Activated T-helper 1 cell treated with anti-CD3 and anti-CD28 coated beads, Interleukin-12 subunit alpha, Interleukin-12 subunit beta, Interleukin-2, Interleukin-4 antibody, amounts not matched to agents 30 ng/mL and 10 ng/mL and 1 ng/mL, durations not matched to agents 14 hours and 24 hours and 36 hours (primary cell): ENCODE measurements around the gene MYCL. TPM values are rescaled to one million over a fixed set of nuclear protein-coding genes. Genes with fewer than 3 reads are reported as not detected.
"Not testable (repeated sequence)": the region's sequence is repeated elsewhere in the genome, so short reads cannot be mapped to it uniquely, and the experiment has no call there.

Experiments used
- DNase-seq: peaks from one replicate; pipeline ENCODE4 v3.0.0; 2021; ENCODE audit warnings: low spot score
- H3K27ac Mint-ChIP-seq: one replicate; pipeline ENCODE4 v1.8.0; 2021; ENCODE audit warnings: mild to moderate bottlenecking, mixed read lengths
- H3K27me3 Mint-ChIP-seq: one replicate; pipeline ENCODE4 v1.8.0; 2022; ENCODE audit warnings: mild to moderate bottlenecking, moderate library complexity, mixed read lengths; ENCODE audit not compliant: insufficient read depth
- H3K36me3 Mint-ChIP-seq: one replicate; pipeline ENCODE4 v1.8.0; 2021; ENCODE audit warnings: low read depth, mixed read lengths
- H3K4me1 Mint-ChIP-seq: one replicate; pipeline ENCODE4 v1.8.0; 2021; ENCODE audit warnings: low read depth, mixed read lengths
- H3K4me3 Mint-ChIP-seq: one replicate; pipeline ENCODE4 v1.8.0; 2021; ENCODE audit warnings: mild to moderate bottlenecking, moderate library complexity, mixed read lengths
- H3K9me3 Mint-ChIP-seq: one replicate; pipeline ENCODE4 v1.8.0; 2021; ENCODE audit warnings: mixed read lengths
- intact Hi-C: fragments of 100-400 bp; cut with micrococcal nuclease; formaldehyde crosslinking; loops from one replicate; pipeline ENCODE4 v1.15.1; 2024
- total RNA-seq: library from RNA; stranded (reverse); gene quantifications from 2 replicates; pipeline ENCODE4 v1.2.3, GENCODE V29; 2022

Gene MYCL
- total RNA-seq, 1 donor from 2014 or later: 0.62 TPM

DNA sequence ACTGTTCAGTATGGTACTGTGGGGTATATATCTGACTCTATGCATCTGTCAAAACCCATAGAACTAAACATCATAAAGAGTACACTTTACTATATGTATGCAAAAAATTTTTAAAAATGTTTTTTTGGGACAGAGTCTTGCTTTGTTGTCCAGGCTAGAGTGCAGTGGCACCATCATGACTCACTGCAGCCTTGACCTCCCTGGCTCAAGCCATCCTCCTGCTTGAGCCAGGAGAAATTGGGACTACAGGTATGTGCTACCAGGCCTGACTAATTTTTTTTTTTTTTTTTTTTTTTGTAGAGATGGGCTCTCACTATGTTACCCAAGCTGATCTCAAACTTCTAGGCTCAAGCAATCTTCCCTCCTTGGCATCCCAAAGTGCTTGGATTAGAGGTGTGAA is 29.9 kb downstream of the MYCL start:
- Mint-ChIP-seq H3K4me3 (no peak overlapping the region), H3K27me3 (no peaks in the 10 kb centered on the region), H3K27ac (no peak overlapping the region), H3K36me3 (peaks cover 11% of the 10 kb centered on the region), H3K9me3 (no peaks in the 10 kb centered on the region), H3K4me1 (peaks cover 14% of the 10 kb centered on the region)
- intact Hi-C loops: no loop called here
- no peak for DNase-seq

GRCh38 chr1:39871043-39871442 is 30.7 kb downstream of the MYCL start:
- H3K9me3 Mint-ChIP-seq, H3K27me3 Mint-ChIP-seq, intact Hi-C loops, DNase-seq, H3K4me3 Mint-ChIP-seq, H3K27ac Mint-ChIP-seq: not testable (repeated sequence)
- H3K4me1 Mint-ChIP-seq: peaks cover 14% of the 10 kb centered on the region
- peaks cover 11% of the 10 kb centered on the region for H3K36me3 Mint-ChIP-seq

GRCh38 chr1:39869538-39870112 is 32.1 kb downstream of the MYCL start:
- H3K4me1 Mint-ChIP-seq, H3K27me3 Mint-ChIP-seq, intact Hi-C loops, H3K27ac Mint-ChIP-seq, H3K4me3 Mint-ChIP-seq, H3K9me3 Mint-ChIP-seq, DNase-seq: not testable (repeated sequence)
- peaks cover 17% of the 10 kb centered on the region for H3K36me3 Mint-ChIP-seq

DNA sequence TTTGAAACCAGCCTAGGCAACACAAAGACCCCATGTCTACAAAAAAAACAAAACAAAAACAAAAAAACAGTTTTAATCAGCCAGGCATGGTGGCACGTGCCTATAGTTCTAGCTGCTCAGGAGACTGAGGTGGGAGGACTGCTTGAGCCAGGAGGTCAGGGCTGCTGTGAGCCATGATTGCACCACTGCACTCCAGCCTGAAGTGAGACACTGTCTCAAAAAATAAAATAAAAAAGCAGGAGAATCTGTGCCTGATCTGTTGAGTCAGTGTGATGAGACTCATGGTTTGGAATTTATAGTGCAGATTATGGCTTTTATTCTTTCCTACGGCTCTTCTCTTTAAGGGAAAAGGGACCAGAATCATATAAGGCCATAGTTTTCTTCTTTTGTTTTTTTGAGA is 35.0 kb downstream of the MYCL start:
- Mint-ChIP-seq H3K27me3 (no peaks in the 10 kb centered on the region), H3K36me3 (peaks cover 18% of the 10 kb centered on the region), H3K27ac (no peak overlapping the region), H3K9me3 (no peaks in the 10 kb centered on the region), H3K4me3 (no peak overlapping the region), H3K4me1 (no peaks in the 10 kb centered on the region)
- intact Hi-C loops: no loop called here
- DNase-seq: no peak

DNA sequence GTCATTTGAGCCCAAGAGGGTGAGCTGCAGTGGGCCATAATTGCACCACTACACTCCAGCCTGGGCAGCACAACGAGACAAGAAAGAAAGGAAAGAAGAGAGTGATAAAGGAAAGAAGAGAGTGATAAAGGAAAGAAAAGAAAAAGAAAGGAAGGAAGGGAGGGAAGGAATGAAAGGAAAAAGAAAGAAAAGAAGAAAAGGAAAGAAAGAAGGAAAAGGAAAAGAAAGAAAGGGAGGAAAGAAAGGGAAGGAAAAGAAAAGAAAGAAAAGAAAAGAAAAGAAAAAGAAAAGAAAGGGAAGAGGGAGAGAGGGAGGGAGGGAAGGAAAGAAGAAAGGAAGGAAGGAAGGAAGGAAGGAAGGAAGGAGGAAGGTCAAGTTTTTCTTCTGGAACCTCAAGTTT is 36.0 kb downstream of the MYCL start:
- Mint-ChIP-seq H3K27me3 (no peaks in the 10 kb centered on the region), H3K4me1 (no peaks in the 10 kb centered on the region), H3K9me3 (no peaks in the 10 kb centered on the region), H3K27ac (peak overlapping the region; percentile 16), H3K36me3 (peaks cover 23% of the 10 kb centered on the region), H3K4me3 (no peak overlapping the region)
- DNase-seq: no peak
- intact Hi-C loops: no loop called here

DNA sequence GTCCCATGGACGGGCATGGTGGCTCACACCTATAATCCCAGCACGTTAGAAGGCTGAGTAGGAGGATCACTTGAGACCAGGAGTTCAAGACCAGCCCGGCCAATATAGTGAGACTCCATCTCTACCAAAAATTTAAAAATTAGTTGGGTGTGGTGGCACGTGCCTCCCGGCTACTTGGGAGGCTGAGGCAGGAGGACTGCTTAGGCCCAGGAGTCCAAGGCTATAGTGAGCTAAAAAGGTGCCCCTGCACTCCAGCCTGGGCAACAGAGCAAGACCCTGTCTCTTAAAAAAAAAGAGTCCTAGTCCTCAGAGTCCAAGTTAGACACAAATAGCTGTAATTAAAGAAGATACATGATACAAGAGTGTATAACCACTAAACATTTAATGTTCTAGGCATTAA is 38.5 kb downstream of the MYCL start:
- no peak overlapping the region for H3K27ac Mint-ChIP-seq
- H3K4me3 Mint-ChIP-seq: no peak overlapping the region
- no peaks in the 10 kb centered on the region for H3K9me3 Mint-ChIP-seq
- no peaks in the 10 kb centered on the region for H3K4me1 Mint-ChIP-seq
- no peaks in the 10 kb centered on the region for H3K27me3 Mint-ChIP-seq
- no peak for DNase-seq
- intact Hi-C loops: no loop called here
- peaks cover 18% of the 10 kb centered on the region for H3K36me3 Mint-ChIP-seq

GRCh38 chr1:39861003-39861402 is 40.7 kb downstream of the MYCL start:
- Mint-ChIP-seq H3K4me3 (no peak overlapping the region), H3K4me1 (no peaks in the 10 kb centered on the region), H3K27ac (no peak overlapping the region), H3K27me3 (no peaks in the 10 kb centered on the region), H3K9me3 (no peaks in the 10 kb centered on the region), H3K36me3 (peaks cover 18% of the 10 kb centered on the region)
- no peak for DNase-seq
- intact Hi-C loops: no loop called here

DNA sequence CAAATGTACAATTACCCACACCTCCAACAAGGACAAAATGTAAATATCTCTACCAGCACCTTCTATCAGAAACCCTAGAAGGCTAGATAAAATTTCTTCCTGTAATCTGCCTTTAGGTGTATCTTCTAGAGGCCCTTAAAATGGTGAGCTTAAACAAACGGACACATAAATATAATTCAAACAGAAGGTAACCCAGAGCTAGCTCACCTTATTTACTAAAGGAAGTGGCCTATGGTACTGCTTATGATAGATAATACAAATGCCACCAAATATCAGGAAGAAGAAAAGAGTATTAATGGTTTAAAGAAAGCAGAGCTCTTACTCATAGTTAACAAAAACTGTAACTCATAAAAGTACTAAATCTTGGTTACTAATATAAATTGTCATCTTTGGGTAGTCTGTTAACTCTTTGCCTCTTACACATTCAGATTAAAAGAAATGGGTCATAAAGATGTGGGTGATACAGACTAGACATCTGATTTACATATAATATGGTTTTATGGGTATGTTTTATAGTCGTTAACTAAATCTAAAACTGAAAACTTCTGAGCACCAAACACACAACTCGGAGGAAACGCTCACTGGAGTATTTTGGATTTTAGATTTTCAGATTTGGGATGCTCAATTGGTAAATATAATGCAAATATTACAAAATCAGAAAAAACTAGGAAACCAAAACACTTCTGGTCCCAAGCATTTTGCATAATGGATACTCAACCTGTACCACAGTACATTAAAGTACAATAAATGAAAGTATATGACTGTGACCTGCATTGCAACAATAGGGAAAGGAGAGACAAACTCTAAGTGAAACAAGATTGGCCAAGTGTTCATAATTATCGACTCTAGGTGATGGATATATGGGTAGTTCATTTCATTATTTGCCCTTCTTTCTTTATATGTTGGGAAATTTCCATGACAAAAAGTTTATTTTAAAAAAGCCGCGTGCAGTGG is 41.6 kb downstream of the MYCL start:
- intact Hi-C loops: no loop called here
- H3K4me1 Mint-ChIP-seq: no peaks in the 10 kb centered on the region
- no peaks in the 10 kb centered on the region for H3K27me3 Mint-ChIP-seq
- H3K36me3 Mint-ChIP-seq: peaks cover 19% of the 10 kb centered on the region
- DNase-seq: no peak
- no peak overlapping the region for H3K4me3 Mint-ChIP-seq
- H3K9me3 Mint-ChIP-seq: no peaks in the 10 kb centered on the region
- no peak overlapping the region for H3K27ac Mint-ChIP-seq

DNA sequence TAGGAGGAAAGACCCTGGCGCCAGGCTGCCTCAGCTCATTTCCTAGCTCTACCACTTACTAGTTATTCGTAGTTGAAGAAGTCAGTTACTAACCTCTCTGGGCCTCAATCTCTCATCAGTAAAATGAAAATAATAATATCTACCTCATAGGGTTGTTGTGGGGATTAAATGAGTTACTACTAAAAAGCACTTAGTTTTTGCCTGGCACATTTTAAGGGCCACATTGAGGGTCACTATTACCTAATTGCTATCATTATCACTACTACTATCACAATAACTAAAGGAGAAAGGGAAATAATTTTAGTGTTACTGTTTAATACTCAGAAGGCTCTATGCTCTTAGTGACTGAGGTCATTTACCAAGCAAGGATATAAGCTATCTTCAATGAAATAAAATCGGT is 43.4 kb downstream of the MYCL start:
- no peak for DNase-seq
- peaks cover 11% of the 10 kb centered on the region for H3K4me1 Mint-ChIP-seq
- H3K36me3 Mint-ChIP-seq: peaks cover 16% of the 10 kb centered on the region
- no peak overlapping the region for H3K4me3 Mint-ChIP-seq
- no peaks in the 10 kb centered on the region for H3K9me3 Mint-ChIP-seq
- H3K27ac Mint-ChIP-seq: no peak overlapping the region
- intact Hi-C loops: no loop called here
- H3K27me3 Mint-ChIP-seq: no peaks in the 10 kb centered on the region

GRCh38 chr1:39857126-39857878 is 44.4 kb downstream of the MYCL start:
- intact Hi-C loops: no loop called here
- H3K36me3 Mint-ChIP-seq: peaks cover 18% of the 10 kb centered on the region
- H3K4me3 Mint-ChIP-seq: no peak overlapping the region
- H3K27me3 Mint-ChIP-seq: no peaks in the 10 kb centered on the region
- no peak for DNase-seq
- no peaks in the 10 kb centered on the region for H3K9me3 Mint-ChIP-seq
- peaks cover 11% of the 10 kb centered on the region for H3K4me1 Mint-ChIP-seq
- no peak overlapping the region for H3K27ac Mint-ChIP-seq

DNA sequence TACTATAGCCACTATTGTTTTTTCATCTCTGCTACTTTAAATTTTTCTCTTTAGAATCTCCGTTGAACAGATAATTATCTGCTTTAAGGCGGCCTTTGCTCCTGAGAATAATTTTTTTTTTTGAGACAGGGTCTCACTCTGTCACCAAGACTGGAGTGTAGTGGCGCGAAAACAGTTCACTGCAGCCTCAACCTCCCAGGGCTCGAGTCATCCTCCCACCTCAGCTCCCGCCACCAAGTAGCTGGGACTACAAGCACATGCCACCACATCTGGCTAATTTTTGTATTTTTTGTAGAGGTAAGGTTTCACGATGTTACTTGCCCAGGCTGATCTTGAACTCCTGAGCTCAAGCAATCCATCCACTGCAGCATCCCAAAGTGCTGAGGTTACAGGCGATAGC is 47.0 kb downstream of the MYCL start:
- Mint-ChIP-seq H3K9me3 (no peaks in the 10 kb centered on the region), H3K4me3 (no peak overlapping the region), H3K27me3 (no peaks in the 10 kb centered on the region), H3K36me3 (peaks cover 17% of the 10 kb centered on the region), H3K27ac (no peak overlapping the region), H3K4me1 (peaks cover 17% of the 10 kb centered on the region)
- DNase-seq: no peak
- intact Hi-C loops: no loop called here

GRCh38 chr1:39854314-39854713 is 47.4 kb downstream of the MYCL start:
- no peak for DNase-seq
- no peak overlapping the region for H3K27ac Mint-ChIP-seq
- peaks cover 17% of the 10 kb centered on the region for H3K4me1 Mint-ChIP-seq
- no peaks in the 10 kb centered on the region for H3K9me3 Mint-ChIP-seq
- H3K4me3 Mint-ChIP-seq: no peak overlapping the region
- H3K27me3 Mint-ChIP-seq: no peaks in the 10 kb centered on the region
- peaks cover 19% of the 10 kb centered on the region for H3K36me3 Mint-ChIP-seq
- intact Hi-C loops: no loop called here

DNA sequence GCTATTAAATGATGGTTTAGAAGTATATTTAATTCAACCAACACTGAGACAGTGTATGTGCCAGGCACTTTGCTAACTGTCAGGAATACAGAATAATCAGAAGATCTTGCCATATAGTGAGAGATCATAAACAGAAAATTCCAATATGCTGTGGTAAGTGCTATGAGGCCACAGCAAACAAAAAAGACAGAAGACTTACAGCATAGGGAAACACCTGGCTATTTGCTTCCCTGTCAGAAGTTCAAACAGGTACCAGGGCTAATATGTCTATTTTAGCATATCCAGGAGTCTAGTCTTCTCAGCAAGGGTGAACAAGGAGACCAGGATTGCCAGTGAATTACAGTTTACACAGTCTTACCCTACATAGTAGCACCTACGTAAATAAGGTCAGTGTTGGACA is 48.8 kb downstream of the MYCL start:
- DNase-seq: no peak
- Mint-ChIP-seq H3K27me3 (no peaks in the 10 kb centered on the region), H3K4me3 (no peak overlapping the region), H3K27ac (no peak overlapping the region), H3K36me3 (peaks cover 22% of the 10 kb centered on the region), H3K4me1 (peaks cover 17% of the 10 kb centered on the region), H3K9me3 (no peaks in the 10 kb centered on the region)
- intact Hi-C loops: no loop called here
